Suppressor macrophage treated with lipopolysaccharide for 4 hours (primary cell): Measurements from ENCODE around the gene PCDHA3.
"Not testable (repeated sequence)": the region's sequence is repeated elsewhere in the genome, so short reads cannot be mapped to it uniquely, and the experiment has no call there.

Experiments used
- DNase-seq: peaks from one replicate; pipeline ENCODE4 v3.0.0-alpha.2; 2020

The PCDHA3 gene

DNA sequence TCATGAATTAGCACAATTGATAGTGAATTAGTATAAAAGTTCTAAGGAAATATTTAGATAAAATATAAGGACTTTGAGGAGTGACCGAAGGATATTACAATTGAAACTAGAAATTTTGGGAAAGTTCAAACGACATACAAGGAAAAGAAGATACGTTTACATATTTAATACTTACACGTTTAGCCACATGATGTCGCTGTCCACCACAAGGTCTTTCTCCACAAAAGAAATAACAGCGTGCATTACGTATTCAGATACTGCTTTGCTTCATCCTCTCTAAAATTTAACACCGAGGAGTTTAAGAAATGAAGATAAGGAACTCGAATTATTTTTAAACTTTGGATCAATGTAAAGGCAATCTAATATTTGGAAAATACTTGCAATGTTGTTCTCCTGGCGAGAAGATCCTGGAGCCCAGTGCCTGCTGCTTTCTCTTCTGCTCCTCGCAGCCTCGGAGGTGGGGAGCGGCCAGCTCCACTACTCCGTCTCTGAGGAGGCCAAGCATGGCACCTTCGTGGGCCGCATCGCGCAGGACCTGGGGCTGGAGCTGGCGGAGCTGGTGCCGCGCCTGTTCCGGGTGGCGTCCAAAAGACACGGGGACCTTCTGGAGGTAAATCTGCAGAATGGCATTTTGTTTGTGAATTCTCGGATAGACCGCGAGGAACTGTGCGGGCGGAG, at the start of gene PCDHA3:
Gene PCDHA3 (plus strand): TSS at position 242 of the 678 bp plus-strand sequence.
- no peak for DNase-seq

DNA sequence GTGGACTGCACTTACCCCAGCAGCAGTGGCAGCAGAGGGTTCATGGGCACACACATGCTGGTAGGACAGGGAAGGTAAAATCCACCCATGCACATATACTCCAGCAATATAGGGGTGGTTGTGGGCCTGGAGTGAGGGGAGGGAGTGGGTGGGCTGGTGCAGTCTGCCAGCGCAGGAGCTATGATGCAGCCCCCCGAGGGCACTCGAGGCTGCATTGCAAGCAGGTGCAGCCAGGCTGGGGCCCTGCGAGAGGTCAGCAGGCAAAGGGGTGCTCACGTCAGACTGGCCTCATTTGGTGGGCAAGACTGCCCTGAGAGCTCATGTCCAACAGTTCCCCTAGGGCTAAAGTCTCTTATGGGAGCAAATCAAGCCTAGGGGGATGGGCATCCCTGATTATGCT, 47.3 kb upstream of the PCDHA3 start:
- DNase-seq, result no peak

DNA sequence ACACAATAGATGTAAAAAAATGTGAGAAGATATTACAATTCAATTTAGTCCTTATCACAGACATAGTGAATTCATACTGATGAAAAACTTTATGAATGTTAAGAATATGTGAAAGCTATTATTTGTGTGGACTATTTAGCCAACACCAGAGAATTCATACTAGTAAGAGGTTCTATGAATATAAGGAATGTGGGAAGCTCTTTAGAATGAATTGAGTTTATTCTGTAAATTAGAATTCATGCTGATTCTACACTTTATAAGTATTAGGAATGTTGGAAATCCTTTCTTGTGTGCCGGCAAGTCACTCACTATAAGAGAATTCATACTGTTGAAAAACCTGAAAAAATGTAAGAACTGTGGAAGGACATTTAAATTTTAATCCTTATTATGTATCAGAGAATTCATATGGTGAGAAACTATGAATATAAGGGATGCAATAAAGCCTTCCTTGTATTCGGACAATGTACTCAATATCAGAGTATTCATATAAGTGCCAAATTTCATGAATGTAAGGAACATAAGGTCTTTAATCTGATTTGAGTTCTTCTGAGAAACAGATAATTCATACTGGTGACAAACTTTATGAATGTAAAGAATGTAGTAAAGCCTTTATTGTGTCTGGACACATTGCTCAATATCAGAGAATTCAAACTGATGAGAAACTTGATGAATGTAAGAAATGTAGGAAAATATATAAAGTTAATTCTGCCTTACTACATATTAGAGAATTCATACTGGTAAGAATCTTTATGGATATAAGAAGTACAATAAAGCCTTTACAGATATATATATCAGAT, 36.5 kb upstream of the PCDHA3 start:
- no peak for DNase-seq

DNA sequence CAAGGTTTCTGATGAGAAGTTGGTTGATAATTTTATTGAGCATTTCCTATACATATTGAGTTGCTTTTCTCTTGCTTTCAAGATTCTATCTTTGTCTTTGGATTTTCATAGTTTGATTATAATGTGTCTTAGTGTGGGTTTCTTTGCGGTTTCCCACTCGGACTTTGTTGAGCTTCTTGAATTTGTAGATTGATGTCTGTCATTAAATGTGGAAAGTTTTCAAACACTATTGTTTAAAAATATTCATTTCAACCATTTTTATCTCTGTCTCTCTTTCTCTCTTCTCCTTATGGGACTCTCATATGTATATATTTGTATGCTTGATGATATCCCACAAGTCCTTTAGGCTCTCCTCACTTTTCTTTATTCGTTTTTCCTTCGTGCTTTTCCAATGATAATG, 33.4 kb upstream of the PCDHA3 start:
- DNase-seq, result no peak

DNA sequence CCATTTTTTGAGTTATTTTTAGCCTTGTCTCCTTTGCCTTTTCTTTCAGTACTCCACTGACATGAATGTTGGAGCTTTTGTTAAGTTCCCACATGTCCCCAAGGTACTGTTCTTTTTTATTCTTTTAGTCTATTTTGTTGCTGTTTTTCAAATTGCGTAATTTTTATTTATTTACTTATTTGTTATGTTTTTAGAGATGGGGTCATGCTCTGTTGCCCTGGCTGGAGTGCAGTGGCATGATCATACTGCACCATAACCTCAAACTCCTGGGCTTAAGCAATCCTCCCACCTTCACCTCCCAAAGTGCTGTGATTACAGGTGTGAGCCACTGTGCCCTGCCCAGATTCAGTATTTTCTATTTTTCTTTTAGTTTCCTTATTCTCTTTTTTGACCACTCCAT, 20.3 kb upstream of the PCDHA3 start:
- DNase-seq, result no peak

DNA sequence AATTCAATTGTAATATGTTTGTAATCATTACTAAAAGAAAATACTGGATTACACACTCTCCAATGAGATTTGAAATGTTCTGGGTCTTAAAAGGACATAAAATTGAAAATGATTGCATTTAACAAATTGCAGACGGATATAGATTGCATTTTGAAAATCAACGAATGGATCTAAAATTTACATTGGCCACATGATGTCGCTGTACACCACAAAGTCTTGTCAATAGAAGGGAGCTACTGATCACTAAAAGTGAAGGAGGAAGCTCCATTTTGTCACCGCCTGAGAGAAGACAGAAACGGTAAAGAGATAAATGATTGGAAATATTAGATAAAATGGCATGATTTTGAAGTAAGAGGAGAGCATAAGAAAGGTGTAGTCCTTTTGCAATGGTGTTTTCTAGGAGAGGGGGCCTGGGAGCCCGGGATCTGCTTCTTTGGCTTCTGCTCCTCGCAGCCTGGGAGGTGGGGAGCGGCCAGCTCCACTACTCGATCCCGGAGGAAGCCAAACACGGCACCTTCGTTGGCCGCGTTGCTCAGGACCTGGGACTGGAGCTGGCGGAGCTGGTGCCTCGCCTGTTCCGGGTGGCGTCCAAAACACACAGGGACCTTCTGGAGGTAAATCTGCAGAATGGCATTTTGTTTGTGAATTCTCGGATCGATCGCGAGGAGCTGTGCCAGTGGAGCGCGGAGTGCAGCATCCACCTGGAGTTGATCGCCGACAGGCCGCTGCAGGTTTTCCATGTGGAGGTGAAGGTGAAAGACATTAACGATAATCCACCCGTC, 14.8 kb upstream of the PCDHA3 start, which contains the start of gene PCDHA1:
Gene PCDHA1 (plus strand): TSS at position 236 of the 782 bp plus-strand sequence.
- no peak for DNase-seq

DNA sequence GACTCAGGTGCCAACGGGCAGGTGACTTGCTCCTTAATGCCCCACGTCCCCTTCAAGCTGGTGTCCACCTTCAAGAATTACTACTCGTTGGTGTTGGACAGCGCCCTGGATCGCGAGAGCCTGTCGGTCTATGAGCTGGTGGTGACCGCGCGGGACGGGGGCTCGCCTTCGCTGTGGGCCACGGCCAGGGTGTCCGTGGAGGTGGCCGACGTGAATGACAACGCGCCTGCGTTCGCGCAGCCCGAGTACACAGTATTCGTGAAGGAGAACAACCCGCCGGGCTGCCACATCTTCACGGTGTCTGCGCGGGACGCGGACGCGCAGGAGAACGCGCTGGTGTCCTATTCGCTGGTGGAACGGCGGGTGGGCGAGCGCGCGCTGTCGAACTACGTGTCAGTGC, 13.4 kb upstream of the PCDHA3 start:
- DNase-seq, result not testable (repeated sequence)

DNA sequence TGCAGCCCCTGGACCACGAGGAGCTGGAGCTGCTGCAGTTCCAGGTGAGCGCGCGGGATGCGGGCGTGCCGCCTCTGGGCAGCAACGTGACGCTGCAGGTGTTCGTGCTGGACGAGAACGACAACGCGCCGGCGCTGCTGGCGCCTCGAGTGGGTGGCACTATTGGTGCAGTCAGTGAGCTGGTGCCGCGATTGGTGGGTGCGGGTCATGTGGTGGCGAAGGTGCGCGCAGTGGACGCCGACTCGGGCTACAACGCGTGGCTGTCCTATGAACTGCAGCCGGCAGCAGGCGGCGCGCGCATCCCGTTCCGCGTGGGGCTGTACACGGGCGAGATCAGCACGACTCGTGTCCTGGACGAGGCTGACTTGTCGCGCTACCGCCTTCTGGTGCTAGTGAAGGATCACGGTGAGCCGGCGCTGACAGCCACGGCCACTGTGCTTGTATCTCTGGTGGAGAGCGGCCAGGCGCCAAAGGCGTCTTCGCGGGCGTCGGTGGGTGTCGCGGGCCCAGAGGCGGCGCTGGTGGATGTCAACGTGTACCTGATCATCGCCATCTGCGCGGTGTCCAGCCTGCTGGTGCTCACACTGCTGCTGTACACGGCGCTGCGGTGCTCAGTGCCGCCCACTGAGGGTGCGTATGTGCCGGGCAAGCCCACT, 12.9 kb upstream of the PCDHA3 start:
- not testable (repeated sequence) for DNase-seq

DNA sequence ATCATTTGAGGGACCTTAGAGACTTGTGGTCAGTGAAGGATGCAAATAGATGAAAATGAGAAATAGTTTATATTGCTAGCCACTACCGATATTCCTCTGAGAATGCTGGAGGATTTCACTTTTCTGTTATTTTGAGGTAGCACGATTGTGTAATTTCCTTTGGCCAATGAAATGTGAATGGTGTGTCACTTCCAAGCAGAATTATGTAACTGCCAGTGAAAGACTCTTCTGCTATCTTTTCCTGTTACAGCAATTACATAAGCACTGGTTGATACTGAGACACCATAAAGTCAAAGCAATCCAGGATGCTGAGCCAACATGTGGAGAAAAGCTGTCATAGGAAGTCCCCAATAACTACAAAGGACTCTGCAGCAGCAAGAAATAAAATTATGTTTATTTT, 9.8 kb upstream of the PCDHA3 start:
- DNase-seq, result no peak

DNA sequence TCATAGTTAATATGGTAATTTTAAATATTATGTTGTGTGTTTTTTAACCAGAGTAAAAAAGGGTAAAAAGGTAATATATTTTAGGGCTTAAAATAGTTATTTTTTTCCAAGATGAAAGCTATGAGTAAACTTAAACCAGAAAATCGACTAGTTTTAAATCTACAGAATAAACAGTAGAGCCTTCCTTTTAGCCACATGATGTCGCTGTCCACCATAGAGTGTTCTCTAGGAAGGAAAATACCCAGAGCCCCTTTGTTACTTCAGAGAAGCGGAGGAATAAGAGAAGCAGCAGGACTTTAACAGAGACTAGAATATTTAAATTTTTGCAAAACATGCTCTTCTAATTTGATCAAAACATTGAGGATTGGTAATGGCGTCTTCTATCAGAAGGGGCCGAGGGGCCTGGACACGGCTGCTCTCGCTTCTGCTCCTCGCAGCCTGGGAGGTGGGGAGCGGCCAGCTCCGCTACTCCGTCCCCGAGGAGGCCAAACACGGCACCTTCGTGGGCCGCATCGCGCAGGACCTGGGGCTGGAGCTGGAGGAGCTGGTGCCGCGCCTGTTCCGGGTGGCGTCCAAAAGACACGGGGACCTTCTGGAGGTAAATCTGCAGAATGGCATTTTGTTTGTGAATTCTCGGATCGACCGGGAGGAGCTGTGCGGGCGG, 6.1 kb upstream of the PCDHA3 start, which contains the start of gene PCDHA2:
Gene PCDHA2 (plus strand): TSS at position 258 of the 664 bp plus-strand sequence.
- no peak for DNase-seq

DNA sequence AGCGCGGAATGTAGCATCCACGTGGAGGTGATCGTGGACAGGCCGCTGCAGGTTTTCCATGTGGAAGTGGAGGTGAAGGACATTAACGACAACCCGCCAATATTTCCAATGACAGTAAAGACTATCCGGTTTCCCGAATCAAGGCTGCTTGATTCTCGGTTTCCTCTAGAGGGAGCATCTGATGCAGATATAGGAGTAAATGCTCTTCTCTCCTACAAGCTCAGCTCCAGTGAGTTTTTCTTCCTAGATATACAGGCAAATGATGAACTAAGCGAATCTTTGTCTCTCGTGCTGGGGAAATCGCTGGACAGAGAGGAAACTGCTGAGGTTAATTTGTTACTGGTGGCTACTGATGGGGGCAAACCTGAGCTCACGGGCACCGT, 5.6 kb upstream of the PCDHA3 start:
- DNase-seq, result no peak

DNA sequence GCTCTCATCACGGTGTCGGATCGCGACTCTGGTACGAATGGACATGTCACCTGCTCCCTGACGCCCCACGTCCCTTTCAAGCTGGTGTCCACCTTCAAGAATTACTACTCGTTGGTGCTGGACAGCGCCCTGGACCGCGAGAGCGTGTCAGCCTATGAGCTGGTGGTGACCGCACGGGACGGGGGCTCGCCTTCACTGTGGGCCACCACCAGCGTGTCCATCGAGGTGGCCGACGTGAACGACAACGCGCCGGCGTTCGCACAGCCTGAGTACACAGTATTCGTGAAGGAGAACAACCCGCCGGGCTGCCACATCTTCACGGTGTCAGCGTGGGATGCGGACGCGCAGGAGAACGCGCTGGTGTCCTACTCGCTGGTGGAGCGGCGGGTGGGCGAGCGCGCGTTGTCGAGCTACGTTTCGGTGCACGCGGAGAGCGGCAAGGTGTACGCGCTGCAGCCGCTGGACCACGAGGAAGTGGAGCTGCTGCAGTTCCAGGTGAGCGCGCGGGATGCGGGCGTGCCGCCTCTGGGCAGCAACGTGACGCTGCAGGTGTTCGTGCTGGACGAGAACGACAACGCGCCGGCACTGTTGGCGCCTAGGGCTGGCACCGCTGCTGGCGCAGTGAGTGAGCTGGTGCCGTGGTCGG, 4.7 kb upstream of the PCDHA3 start:
- not testable (repeated sequence) for DNase-seq

DNA sequence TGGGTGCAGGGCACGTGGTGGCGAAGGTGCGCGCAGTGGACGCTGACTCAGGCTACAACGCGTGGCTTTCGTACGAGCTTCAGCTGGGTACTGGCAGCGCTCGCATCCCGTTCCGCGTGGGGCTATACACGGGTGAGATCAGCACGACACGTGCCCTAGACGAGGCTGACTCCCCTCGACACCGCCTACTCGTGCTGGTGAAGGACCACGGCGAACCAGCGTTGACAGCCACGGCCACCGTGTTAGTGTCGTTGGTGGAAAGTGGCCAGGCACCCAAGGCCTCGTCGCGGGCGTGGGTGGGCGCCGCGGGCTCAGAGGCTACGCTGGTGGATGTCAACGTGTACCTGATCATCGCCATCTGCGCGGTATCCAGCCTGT, 4.2 kb upstream of the PCDHA3 start:
- no peak for DNase-seq

DNA sequence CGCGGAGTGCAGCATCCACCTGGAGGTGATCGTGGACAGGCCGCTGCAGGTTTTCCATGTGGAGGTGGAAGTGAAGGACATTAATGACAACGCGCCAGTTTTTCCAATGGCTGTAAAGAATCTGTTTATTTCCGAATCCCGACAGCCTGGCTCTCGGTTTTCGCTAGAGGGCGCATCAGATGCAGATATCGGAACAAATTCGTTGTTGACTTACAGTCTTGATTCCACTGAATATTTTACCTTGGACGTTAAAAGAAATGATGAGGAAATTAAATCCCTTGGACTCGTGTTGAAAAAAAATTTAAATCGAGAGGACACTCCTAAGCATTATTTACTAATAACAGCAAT, 611 bp downstream of the PCDHA3 start:
- no peak for DNase-seq

DNA sequence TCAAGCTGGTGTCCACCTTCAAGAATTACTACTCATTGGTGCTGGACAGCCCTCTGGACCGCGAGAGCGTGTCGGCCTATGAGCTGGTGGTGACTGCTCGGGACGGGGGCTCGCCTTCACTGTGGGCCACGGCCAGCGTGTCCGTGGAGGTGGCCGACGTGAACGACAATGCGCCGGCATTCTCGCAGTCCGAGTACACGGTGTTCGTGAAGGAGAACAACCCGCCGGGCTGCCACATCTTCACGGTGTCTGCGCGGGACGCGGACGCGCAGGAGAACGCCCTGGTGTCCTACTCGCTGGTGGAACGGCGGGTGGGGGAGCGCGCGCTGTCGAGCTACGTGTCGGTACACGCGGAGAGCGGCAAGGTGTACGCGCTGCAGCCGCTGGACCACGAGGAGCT, 1.5 kb downstream of the PCDHA3 start:
- DNase-seq, result not testable (repeated sequence)

DNA sequence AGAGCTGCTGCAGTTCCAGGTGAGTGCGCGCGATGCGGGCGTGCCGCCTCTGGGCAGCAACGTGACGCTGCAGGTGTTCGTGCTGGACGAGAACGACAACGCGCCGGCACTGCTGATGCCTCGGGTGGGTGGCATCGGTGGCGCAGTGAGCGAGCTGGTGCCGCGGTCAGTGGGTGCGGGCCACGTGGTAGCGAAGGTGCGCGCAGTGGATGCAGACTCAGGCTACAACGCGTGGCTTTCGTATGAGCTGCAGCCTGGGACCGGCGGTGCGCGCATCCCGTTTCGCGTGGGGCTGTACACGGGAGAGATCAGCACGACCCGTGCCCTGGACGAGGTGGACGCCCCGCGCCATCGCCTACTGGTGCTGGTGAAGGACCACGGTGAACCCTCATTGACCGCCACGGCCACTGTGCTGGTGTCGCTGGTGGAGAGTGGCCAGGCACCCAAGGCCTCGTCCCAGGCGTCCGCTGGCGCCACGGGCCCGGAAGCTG, 2.0 kb downstream of the PCDHA3 start:
- no peak for DNase-seq

DNA sequence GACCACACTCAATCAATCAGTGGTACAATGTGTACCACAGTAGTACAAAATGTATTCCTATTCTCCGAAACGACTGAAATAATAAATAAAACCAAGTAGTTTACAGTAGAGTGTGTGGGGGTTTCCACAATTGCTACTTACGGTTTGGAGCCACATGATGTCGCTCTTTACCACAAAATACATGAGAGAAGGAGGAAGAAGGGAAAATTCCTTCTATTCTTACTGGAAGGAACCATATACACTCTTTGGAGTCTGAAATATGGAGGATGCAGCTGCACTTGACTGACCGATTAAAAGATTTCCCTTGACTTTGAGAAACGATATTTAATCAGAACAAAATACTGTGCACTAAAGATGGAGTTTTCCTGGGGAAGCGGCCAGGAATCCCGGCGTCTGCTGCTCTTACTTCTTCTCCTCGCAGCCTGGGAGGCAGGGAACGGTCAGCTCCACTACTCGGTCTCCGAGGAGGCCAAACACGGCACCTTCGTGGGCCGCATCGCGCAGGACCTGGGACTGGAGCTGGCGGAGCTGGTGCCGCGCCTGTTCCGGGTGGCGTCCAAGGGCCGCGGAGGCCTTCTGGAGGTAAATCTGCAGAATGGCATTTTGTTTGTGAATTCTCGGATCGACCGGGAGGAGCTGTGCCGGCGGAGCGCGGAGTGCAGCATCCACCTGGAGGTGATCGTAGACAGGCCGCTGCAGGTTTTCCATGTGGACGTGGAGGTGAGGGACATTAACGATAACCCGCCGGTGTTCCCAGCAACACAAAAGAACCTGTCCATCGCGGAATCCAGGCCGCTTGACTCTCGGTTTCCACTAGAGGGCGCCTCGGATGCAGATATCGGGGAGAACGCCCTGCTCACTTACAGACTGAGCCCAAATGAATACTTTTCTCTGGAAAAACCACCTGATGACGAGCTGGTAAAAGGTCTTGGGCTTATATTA, 6.2 kb downstream of the PCDHA3 start, which contains the start of gene PCDHA4:
Gene PCDHA4 (plus strand): TSS at position 235 of the 942 bp plus-strand sequence.
- peak; percentile 17 for DNase-seq

DNA sequence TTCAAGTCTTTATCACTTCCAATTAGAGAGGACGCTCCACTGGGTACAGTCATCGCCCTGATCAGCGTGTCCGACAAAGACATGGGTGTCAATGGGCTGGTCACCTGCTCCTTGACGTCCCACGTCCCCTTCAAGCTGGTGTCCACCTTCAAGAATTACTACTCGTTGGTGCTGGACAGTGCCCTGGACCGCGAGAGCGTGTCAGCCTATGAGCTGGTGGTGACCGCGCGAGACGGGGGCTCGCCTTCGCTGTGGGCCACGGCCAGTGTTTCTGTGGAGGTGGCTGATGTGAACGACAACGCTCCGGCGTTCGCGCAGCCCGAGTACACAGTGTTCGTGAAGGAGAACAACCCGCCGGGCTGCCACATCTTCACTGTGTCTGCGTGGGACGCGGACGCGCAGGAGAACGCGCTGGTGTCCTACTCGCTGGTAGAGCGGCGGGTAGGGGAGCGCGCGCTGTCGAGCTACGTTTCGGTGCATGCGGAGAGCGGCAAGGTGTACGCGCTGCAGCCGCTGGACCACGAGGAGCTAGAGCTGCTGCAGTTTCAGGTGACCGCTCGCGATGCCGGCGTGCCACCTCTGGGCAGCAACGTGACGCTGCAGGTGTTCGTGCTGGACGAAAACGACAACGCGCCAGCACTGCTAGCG, 7.5 kb downstream of the PCDHA3 start:
- not testable (repeated sequence) for DNase-seq

DNA sequence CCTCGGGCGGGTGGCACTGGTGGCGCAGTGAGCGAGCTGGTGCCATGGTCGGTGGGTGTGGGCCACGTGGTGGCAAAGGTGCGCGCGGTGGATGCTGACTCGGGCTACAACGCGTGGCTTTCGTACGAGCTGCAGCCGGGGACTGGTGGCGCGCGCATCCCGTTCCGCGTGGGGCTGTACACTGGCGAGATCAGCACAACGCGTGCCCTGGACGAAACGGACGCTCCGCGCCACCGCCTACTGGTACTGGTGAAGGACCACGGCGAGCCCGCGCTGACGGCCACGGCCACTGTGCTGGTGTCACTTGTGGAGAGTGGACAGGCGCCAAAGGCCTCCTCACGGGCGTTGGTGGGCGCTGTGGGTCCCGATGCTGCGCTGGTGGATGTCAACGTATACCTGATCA, 8.0 kb downstream of the PCDHA3 start:
- no peak for DNase-seq
